HG03575 (cell line): Measurements from ENCODE around the gene GLI1.
"Not testable (repeated sequence)": the region's sequence is repeated elsewhere in the genome, so short reads cannot be mapped to it uniquely, and the experiment has no call there.

Experiments used
- ATAC-seq: cut with Tn5 transposase; IDR thresholded peaks from one replicate; pipeline ENCODE4 v1.9.1; 2021; ENCODE audit not compliant: unreplicated experiment, insufficient number of reproducible peaks, low FRiP score; ENCODE audit errors: extremely low read depth

GLI1 gene

DNA sequence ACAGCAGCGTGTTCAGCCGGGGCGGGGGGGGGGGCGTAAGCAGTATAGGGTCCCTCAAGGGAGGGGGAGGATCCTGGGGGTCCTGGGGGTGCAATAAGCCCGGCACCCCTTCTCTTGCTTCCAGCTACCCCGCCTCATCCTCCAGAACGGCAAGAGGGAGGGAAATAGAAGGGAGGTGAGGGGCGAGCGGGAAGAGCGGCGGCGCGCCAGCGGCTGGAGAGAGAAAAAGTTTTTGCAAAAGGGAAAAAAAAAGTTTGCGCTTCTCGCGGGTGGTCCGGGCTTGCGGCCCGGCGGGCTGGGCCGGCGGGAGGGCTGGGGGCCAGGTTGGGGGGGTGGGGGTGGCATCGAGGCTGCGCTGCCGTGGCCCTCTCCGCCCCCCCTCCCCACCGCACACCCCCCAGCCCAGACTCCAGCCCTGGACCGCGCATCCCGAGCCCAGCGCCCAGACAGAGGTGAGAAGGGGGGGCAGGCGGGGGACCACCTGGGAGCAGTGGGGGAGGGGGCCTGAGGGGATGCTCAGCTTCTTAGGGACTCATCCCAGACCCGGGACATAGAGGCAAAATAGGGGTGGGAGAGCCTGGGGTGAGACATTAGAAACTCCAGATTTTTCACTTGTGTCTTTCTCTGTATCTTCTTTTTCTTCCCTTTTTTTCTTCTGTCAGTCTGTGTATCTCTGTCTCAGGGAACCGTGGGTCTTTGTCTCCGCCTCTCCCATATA is at the start of gene GLI1:
GLI1 (plus strand) TSS at position 36 of the 718 bp plus-strand sequence. CDS start 3,907 bp downstream, outside the sequence.
- no peak for ATAC-seq

DNA sequence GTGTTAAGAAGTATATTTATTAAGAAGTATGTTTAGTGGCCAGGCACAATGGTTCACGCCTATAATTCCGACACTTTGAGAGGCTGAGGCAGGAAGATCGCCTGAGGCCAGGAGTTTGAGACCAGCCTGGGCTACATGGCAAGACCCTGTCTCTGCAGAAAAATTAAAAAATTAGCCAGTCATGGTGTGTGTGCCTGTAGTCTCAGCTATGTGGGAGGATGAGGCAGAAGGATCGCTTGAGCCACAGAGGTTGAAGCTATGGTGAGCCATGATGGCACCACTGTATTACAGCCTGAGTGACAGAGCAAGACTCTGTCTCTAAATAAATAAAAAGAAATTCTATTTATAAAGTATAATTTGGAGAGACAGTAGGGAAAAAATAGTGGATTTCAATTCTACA is 49.1 kb upstream of the GLI1 start:
- ATAC-seq: no peak

DNA sequence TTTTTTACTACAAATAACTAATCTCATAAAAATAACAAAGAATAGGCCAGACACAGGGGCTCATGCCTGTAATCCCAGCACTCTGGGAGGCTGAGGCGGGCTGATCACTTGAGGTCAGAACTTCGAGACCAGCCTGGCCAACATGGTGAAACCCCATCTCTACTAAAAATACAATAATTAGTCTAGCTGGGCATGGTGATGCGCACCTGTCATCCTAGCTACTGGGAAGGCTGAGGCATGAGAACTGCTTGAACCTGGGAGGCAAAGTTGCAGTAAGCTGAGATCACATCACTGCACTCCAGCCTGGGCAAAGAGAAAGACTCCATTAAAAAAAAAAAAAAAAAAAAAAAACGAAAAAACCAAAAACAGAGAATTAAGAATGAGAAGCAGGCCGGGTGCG is 45.4 kb upstream of the GLI1 start:
- ATAC-seq: not testable (repeated sequence)

DNA sequence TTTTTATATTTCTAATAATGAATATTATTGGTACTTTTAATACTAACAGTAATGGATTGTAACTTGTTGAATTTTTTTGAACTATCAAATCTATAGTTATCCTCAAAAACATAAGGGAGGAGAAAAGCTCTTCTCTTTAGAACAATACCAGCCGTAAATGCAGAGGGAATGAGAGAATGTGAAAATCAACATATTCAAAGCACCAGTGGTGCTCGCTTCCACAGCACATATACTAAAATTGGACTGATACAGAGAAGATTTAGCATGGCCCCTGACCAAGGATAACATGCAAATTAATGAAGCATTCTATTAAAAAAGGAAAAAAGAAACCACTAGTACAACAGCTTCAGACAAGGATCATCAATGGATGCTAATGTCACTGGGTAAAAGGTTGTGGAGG is 44.5 kb upstream of the GLI1 start:
- no peak for ATAC-seq

DNA sequence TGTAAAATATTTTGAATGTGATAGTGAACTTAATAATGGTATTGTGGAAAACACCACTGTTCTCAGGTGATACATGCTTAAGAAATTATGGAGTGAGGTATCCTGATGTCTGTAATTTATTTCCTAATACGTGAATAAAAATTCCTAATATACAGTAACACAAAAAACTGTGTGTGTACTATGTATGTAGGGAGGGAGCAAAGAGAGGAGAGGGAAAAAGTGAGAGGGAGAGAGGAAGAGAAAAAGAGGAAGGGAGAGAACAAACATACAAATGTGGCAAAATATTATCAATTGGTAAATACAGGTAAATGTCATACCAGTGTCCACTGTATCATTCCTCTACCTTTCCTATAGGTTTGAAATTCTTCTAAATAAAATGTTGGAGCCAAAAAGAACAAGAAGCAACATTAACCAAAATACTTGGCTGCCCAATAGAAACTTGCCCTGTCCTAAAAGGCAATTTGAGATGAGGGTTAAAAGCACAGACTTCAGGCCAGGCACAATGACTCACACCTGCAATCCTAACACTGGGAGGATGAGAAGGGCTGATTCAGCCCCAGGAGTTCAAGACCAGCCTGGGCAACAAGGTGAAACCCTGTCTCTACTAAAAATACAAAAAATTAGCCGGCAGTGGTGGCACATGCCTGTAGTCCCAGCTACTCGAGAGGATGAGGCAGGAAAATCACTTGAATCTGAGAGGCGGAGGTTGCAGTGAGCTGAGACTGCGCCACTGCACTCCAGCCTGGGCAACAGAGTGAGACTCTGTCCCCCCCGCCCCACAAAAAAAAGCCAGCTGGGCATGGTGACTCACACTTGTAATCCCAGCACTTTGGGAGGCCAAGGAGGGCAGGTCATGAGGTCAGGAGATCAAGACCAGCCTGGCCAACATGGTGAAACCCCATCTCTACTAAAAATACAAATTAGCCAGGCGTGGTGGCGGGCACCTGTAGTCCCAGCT is 43.3 kb upstream of the GLI1 start:
- no peak for ATAC-seq

DNA sequence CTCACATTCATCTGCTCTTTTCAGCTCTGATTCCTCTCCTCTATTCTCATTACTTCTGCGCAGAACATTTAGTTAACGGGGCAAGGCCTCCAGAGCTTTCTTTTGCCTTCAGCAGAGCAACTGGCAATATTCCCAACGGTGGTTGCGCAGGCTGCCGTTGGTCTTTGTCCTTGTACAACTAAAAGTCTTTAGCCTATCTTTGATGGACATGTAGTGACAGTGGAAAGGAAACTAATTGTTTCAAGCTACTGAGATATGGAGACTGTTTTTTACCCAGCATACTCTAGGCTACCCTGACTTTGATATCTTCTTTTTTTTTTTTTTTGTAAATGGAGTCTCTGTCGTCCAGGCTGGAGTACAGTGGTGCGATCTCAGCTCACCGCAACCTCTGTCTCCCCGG is 41.3 kb upstream of the GLI1 start:
- ATAC-seq: no peak

DNA sequence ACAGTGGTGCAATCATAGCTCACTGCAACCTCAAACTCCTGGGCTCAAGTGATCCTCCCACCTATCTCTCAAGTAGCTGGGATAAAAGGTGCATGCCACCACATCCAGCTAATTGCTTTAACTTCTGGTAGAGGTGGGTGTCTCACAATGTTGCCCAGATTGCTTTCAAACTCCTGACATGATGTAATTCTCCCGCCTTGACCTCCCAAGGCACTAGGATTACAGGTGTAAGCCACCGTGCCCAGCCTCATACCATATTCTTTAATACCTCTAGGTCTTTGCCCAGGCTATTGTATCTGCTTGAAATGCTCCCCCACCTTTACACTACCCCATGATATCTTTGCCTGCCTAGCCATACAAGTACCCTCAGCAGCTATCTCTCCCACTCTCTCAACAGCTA is 40.1 kb upstream of the GLI1 start:
- ATAC-seq: no peak

DNA sequence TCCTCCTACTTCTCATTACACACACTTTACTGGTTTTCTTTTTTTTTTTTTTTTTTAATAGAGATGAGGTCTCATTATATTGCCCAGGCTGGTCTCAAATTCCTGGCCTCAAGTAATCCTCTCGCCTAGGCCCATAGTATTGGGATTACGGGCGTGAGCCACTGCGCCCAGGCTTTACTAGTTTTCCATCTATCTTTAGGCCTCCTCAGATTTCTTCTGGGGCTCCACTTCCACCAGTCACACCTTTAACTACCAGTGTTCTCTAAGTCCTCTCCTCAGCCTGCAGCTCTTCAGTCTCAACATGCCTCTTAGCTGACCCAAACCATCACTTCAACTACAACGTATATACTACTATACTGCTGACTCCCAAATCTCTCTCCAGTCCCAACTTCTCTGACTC is 39.1 kb upstream of the GLI1 start:
- ATAC-seq: no peak

DNA sequence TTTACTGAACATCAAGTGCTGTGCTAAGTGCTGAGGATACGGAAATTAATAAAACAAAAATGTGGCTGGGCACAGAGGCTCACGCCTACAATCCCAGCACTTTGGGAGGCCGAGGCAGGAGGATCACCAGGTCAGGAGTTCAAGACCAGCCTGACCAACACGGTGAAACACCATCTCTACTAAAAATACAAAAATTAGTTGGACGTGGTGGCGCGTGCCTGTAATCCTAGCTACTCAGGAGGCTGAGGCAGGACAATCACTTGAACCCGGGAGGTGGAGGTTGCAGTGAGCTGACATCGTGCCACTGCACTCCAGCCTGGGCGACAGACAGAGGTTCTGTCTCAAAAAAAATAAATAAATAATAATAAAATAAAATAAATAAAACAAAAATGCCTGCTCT is 32.6 kb upstream of the GLI1 start:
- not testable (repeated sequence) for ATAC-seq

DNA sequence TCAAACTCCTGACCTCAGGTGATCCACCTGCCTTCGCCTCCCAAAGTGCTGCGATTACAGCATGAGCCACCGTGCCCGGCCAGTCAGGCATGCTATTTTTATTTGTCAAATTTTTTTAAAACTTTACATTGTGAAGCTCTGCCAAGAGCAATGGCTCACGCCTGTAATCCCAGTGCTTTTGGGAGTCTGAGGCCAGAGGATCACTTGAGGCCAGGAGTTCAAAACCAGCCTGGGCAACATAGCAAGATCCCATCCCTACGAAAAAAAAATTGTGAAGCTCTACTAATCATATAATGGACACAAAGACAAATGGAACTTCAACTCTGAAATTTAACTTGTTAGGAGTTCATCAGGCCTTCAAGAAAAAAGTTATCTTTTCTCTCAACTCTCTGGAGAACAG is 30.6 kb upstream of the GLI1 start:
- ATAC-seq: no peak

DNA sequence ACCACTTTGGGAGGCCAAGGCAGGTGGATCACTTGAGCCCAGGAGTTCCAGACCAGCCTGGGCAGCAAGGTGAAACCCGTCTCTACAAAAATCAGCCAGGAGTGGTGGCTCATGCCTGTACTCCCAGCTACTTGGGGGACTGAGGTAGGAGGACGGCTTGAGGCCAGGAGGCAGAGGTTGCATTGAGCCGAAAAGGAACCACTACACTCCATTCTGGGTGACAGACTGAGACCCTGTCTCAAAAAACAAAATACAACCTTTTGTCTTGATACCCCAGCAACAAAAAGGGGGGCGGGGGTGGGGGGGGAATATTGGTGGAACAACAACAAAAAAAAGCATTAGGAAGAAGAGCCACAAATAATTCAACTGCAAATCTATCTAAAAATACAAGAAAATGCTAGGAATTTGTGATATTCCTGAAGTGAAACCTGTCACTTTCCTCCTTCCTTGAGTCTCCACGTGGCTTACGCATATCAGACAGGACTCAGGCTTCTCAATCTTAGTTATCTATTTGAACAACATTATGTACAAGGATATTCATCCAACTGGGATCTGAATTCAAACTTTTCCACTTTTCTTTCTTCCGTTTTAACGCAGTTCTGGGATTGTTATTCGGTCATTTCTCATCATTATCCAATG is 30.0 kb upstream of the GLI1 start:
- no peak for ATAC-seq

DNA sequence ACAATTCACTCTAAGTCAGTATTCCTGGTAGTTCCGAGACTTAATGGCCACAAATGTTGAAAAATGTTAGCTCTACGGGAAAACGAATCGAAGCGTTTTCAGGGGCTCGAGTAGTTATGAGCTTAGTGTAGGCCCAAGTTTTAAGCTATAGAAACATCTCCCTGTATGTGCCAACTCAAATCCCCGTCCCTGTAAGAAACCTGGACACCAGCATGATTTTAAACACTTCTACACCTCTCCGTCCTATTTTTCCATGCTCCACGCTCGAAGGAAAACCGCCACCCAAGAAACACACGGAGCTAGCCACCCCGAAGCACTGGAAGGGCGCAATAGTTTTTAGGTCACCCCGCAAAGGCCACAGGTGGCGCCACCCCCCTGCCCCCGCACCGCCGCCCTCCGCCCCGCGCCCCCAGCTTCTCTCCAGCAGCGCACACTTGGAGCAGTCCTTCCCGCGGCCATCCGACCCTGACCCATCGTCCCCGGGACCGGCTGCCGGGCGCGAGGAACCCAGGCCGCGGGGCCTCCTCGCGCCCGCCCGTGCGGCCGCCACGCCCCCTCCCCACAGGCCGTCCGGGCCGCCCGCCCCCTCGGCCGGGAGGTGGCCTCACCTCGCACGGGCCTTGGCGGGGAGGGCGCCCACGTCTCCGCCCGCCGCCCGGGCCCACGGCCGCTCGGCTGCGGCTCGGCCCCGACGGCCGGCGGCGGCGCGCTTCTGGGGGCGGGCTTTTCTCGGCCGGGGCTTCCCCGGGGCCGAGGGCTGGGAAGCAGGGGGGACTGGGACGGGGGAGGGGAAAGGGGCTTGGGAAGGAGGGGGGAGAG is 29.3 kb upstream of the GLI1 start:
- ATAC-seq: no peak

DNA sequence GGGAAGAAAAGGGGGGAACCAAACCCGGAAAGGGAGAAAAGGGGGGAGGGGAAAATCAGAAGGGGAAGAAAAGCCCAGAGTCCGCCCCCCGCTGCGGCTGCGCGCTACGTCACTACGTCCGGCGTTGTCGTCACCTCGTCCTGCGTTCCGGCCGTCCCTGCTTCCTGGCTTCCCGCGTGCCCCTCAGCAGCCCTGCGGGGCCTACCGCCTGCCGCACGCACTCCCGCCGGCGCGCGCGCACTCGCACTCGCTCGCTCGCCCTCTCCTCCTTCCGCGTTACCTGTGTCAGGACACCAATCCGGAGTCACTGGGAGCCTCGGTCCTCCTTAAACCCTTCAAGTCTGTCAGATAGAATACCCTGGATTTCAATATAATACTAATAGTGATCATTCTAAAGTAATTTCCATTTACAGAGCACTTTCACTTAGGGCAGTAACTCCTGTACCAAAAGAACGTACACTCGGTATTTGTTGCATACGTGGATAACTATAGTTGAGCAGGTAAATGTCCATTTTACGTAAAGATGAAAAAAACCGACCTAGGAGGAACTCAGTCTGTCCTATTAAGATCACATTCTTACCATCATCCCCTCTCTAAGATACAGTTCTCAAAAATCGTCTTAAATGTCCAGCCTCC is 28.5 kb upstream of the GLI1 start, which contains the start of gene R3HDM2:
R3HDM2 (minus strand) TSS at position 113 of the 636 bp plus-strand sequence. CDS start 120,615 bp downstream, outside the sequence.
- ATAC-seq: peak; percentile 56

DNA sequence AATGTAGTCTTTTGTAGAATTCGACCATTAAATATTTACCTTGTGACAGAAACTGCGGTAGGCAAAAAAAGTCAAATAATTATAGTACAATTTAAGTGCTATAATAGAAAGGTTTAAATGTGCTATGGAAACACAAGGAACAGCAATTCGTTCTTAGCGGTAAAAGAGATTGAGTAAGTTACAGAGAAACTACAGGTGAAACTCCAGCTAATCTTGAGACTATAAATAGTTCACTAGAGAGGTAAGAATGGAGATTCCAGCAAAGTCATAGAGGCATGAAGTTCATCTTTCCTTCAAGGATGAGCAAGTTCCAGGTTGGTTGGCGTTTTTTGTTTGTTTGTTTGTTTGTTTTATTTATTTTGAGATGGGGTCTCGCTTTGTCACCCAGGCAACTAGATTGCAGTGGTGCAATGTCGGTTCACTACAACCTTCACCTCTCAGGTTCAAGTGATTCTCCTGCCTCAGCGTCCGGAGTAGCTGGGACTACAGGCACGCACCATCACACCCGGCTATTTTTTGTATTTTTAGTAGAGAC is 27.9 kb upstream of the GLI1 start:
- no peak for ATAC-seq

DNA sequence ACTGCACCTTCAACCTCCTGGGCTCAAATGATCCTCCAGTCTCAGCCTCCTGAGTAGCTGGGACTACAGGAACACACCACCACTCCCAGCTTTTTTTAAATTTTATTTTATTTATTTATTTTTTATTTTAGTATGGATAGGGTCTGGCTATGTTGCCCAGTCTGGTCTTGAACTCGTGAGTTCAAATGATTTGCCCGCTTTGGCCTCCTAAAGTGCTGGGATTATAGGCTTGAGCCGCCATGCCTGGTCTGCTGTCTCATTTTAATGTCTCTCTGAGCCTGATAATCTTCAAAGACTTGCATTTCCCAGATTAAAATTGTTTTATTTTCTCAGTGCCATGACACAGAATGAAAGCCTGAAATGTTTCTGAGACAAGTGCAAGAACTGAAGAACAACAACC is 26.2 kb upstream of the GLI1 start:
- ATAC-seq: no peak

DNA sequence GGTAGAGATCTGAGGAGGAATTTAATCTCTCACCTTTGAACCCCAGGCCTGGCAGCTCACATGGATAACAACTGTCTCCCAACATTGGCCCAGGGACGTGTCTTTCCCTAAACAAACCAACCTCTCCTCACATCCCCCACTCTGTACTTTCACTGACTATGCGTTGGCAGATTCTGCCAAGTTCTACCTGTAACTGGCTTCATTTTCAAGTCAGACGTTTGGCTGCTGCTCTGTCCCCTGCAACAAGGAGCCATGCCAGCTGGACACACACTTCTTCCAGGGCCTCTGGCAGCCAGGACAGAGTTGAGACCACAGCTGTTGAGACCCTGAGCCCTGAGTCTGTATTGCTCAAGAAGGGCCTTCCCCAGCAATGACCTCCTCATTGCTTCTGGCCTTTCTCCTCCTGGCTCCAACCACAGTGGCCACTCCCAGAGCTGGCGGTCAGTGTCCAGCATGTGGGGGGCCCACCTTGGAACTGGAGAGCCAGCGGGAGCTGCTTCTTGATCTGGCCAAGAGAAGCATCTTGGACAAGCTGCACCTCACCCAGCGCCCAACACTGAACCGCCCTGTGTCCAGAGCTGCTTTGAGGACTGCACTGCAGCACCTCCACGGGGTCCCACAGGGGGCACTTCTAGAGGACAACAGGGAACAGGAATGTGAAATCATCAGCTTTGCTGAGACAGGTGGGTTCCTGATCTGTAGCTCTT is 24.9 kb upstream of the GLI1 start, which contains the start of gene INHBC:
INHBC (plus strand) TSS at position 268 of the 707 bp plus-strand sequence; CDS start at position 371, 103 bp downstream.
- ATAC-seq: no peak

DNA sequence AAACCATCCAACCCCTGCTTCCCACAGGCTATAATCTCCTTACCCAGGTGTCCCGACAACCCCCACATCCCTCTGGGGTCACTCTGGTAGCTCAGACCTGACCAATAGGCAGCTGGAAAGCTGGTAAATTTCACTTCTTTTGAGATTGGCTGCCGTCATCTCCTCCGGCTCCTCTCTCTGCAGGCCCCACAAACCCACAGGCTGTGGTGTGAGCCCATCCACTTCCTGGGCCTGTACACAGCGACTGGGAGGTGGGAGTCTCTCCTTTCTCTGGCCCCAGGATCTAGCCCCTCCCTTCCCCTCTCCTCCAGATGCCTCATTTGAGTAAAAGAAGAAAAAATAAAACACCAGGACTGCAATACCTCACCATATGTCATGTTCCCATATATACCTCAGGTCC is 24.3 kb upstream of the GLI1 start:
- ATAC-seq: no peak
